LNCaP clone FGC (cell line): Measurements from ENCODE around the gene ITPKB.

ENCODE experiments used
- DNase-seq: peaks from one replicate; pipeline ENCODE4 v3.0.0-alpha.2; 2011; ENCODE audit warnings: low read depth
- H3K4me3 ChIP-seq: 2 replicates; pipeline ENCODE4 v1.5.1; 2011; ENCODE audit warnings: mild to moderate bottlenecking, low read depth, low read length, control low read depth
- TF ChIP-seq, protein P1 (sequence below): IDR thresholded peaks from 2 replicates; pipeline ENCODE4 v1.5.1; 2012; ENCODE audit warnings: mild to moderate bottlenecking; ENCODE audit not compliant: control insufficient read depth, insufficient read depth; ENCODE audit errors: extremely low read depth

Gene ITPKB

DNA sequence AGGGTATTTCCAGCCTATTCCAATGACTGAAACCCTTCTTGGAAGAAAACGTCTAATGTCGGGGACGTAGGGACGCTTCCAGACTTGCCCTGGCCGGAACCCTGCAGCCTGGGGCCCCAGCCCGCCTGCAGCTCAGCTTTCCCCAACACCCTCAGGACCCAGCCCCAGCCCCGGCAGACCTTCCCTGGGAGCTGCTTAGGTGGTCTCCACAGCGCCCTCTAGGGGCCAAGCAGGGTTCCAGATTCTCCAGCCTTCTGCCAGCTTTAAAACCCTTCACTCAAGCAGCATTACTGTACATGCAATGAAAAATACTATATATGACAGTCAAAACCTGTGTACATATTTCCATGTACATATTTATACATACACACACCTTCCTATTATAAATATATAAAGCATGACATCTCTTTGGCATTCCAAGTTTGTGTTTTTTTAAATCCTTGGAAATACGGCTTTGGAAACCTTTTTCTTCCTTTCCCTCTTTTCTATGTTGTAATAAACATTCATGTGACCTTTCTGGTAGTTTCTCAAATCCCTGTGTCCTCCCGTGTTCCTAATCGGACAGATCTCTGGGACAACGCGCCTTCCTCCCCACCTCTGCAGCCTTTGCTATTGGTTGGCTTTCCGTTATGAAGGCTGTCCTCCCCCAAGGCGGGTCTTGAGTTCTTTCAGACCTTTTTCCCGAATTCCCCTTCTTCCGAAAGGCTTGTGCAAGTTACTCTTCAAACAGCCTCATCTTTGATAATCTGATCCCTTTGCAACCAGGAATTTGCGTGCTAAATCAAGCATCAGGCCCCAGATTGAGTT lies 130.2 kb downstream of the ITPKB start:
- TF ChIP-seq, protein P1, sequence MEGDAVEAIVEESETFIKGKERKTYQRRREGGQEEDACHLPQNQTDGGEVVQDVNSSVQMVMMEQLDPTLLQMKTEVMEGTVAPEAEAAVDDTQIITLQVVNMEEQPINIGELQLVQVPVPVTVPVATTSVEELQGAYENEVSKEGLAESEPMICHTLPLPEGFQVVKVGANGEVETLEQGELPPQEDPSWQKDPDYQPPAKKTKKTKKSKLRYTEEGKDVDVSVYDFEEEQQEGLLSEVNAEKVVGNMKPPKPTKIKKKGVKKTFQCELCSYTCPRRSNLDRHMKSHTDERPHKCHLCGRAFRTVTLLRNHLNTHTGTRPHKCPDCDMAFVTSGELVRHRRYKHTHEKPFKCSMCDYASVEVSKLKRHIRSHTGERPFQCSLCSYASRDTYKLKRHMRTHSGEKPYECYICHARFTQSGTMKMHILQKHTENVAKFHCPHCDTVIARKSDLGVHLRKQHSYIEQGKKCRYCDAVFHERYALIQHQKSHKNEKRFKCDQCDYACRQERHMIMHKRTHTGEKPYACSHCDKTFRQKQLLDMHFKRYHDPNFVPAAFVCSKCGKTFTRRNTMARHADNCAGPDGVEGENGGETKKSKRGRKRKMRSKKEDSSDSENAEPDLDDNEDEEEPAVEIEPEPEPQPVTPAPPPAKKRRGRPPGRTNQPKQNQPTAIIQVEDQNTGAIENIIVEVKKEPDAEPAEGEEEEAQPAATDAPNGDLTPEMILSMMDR, result peak; percentile 82
- no peak overlapping the region for H3K4me3 ChIP-seq
- peak; percentile 32 for DNase-seq

DNA sequence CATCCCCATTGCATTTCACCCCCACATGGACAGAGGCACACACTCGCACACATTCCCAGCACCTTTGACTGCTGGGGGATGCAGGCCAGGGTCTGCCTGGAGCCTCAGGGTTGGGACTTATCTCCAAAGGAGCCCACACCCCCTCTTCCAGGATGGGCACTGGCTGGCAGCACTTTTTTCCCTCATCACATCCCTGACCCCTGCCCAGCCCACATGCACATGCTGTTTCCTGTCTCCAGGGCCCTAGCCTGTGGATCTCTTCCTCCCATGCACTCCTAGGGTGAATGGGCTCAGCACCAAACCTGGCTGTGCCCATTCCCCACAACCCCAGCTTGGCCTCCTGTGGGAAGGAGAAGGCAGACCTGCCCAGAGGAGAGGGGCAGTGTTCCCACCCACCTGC lies 131.3 kb downstream of the ITPKB start:
- no peak overlapping the region for H3K4me3 ChIP-seq
- no peak for DNase-seq
- TF ChIP-seq, protein P1, result no peak

DNA sequence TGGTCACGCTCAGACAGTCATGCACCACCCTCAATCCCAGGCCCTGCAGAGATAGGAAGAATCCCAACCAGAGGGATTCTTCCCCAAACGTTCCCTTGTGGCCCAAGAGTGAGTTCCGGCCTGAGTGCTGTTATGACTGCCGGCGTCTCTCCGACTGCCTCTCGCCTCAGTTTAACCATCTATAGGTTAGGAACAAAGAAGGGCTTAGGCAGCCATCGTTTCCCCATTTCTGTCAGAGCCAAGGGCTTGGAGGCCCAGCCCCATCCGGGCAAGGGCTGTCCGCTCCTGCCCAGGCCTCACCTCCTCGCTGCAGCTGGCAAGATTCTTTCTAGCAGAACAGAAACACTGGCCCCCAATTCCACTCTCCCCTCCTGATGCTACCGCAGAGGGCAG lies 131.8 kb downstream of the ITPKB start:
- TF ChIP-seq, protein P1, result no peak
- DNase-seq, result no peak
- H3K4me3 ChIP-seq, result no peak overlapping the region

DNA sequence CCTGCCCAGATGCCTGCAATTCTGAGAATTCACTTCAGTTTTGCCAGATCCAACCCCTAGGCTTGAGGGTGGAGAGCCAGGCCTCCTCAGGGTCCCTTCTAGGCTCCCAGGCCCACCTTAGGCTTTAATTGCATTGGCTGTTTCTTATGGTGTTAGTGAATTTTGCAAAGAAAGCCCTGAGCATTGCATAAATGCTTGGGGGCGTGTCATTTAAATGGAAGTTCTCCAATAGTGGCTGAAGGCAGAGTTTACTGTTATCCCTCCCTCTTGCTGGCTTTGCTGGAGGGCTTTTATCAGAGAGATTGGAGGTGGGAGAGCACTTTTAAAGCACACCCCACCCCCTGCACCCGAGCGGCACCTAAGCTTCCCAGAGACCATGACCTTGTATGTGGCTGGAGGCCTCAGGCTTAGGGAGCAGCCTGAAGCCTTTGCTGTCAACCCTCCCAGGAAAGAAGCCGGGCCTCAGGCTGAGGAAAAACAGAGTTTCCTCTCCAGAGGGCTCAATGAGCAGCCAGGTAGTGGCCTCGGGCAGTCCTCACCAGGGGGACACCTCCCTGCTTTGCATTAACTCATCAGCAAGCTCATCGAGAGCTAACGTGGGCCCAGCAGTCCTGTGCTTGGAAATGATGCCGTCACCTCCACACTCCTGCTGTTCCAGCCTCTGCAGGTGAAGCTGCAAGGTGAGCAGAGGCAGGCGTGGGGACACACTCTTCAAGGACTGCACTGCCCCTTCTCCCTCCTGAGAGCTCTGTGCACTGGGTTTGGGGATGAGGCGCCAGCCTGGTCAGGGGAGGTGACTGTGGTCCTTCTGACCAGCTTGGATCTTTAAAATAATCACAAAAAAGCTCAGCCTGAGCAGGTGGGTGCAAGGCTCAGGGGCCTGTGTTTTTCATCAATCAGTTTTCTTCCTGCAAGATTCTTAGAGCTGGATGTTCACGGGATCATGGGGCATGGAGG lies 132.5 kb downstream of the ITPKB start:
- TF ChIP-seq, protein P1, result no peak
- DNase-seq, result no peak
- no peak overlapping the region for H3K4me3 ChIP-seq

DNA sequence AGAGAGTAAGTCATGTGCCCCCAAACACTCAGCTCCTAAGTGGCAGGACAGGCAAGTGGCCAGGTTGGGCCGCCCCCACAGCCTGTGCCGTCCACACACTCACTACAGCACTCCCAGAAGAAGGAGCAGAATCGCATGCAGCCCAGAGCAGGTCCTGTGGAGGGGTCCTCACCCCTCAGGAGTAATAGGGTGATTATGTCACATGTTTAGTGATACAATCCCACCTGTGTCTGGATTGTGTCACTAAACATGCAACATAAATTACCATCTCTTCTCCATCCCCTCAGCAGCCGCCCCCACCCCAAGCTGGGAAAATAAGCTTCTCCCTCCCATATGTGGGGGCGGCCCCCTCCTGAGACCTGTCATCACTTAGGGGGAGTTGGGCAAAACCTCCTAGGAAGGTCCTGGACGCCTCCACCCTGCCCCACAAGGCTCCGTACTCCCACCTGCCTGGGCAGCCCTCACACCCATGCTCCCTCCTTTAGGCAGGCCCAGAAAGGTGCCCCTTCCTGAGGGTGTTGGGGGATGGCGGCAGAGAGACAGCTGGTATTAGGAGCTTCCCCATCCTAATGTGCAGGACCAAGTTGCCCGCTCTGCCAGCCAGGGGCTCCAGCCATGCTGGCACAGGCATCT lies 133.6 kb downstream of the ITPKB start:
- DNase-seq, result no peak
- TF ChIP-seq, protein P1, result no peak
- no peak overlapping the region for H3K4me3 ChIP-seq

DNA sequence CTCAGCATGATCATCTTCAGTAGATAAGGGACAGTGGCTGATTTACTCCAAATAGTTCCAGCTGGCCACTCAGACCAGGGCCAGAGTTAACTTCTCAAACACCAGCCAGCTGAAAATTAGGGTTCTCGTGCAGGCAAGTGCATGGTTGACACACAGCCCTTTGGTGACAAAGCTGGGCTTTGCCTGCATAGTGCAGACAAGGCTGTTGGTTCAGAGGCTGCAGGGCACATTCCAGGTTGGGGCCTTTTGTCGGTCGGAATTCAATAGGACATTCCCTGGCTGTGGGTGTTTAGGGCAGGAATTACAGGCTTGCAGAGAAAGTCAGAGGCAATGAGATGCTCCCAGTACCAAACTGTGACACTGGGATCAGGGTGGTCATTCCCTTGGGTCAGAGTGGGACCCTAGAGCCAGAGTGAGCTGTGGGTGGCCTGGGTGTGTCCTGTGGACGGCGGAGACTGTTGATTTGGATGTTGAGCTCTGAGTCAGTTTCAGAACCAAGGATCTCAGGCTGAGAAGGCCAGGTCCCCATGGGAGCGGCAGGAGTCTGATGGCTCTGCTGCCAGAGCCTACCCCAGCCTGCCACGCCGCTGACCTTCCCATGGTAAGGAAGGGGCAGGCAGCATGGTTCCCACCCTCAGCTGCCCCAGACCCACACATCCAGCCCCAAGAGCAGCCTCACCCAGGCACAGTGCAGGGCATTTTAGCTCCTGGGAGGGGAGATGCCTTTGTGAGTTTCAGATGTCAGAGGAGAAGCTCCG lies 134.3 kb downstream of the ITPKB start:
- TF ChIP-seq, protein P1, result no peak
- DNase-seq, result no peak
- H3K4me3 ChIP-seq, result no peak overlapping the region
